ENCODE results near the gene PDGFRB.
A peak's percentile ranks its signal among the peaks of the same experiment; 100 is the strongest.

Gene PDGFRB

GRCh38 chr5:150122536-150123481 is 32.8 kb downstream of the PDGFRB start:
- Histone ChIP-seq H3K27ac (ENCODE audit: low read depth, low read length) (no peak overlapping the region), H3K4me3 (ENCODE audit: low read length) (no peak overlapping the region), H3K27me3 (ENCODE audit: control insufficient read depth, low read length) (no peaks in the 10 kb centered on the region), H3K9me3 (ENCODE audit: control insufficient read depth, insufficient read depth, low read length) (no peaks in the 10 kb centered on the region), H3K79me2 (ENCODE audit: control insufficient read depth, low read length) (no peaks in the 10 kb centered on the region), H4K20me1 (ENCODE audit: control insufficient read depth, insufficient read depth, low read depth, low read length) (no peaks in the 10 kb centered on the region), H3K36me3 (ENCODE audit: control insufficient read depth, low read length) (no peaks in the 10 kb centered on the region), H3K9me2 (replicated peaks; ENCODE audit: control insufficient read depth, low read length) (no peaks in the 10 kb centered on the region), H3K4me2 (ENCODE audit: low read length) (no peak overlapping the region), H3K4me1 (ENCODE audit: control insufficient read depth, low read length) (no peaks in the 10 kb centered on the region), H3F3A (ENCODE audit: control insufficient read depth, insufficient read depth) (no peaks in the 10 kb centered on the region)
- no peak for TF ChIP-seq CTCF (IDR thresholded peaks at IDR 0.05; ENCODE audit: low read depth, low read length, poor library complexity, severe bottlenecking)
- no peak for TF ChIP-seq EZH2phosphoT487 (IDR thresholded peaks at IDR 0.05; ENCODE audit: borderline replicate concordance, low read length)

- Histone ChIP-seq H3K4me1 (ENCODE audit: control insufficient read depth, low read length) (no peaks in the 10 kb centered on the region), H3K4me2 (ENCODE audit: low read length) (no peak overlapping the region), H3K36me3 (ENCODE audit: control insufficient read depth, low read length) (no peaks in the 10 kb centered on the region), H3K79me2 (ENCODE audit: control insufficient read depth, low read length) (no peaks in the 10 kb centered on the region), H3K4me3 (ENCODE audit: low read length) (no peak overlapping the region), H3K27me3 (ENCODE audit: control insufficient read depth, low read length) (no peaks in the 10 kb centered on the region), H4K20me1 (ENCODE audit: control insufficient read depth, insufficient read depth, low read depth, low read length) (no peaks in the 10 kb centered on the region), H3K27ac (ENCODE audit: low read depth, low read length) (no peak overlapping the region), H3K9me3 (ENCODE audit: control insufficient read depth, insufficient read depth, low read length) (no peaks in the 10 kb centered on the region), H3F3A (ENCODE audit: control insufficient read depth, insufficient read depth) (no peaks in the 10 kb centered on the region), H3K9me2 (replicated peaks; ENCODE audit: control insufficient read depth, low read length) (no peaks in the 10 kb centered on the region)
- TF ChIP-seq EZH2phosphoT487 (IDR thresholded peaks at IDR 0.05; ENCODE audit: borderline replicate concordance, low read length) (no peak), CTCF (IDR thresholded peaks at IDR 0.05; ENCODE audit: low read depth, low read length, poor library complexity, severe bottlenecking) (peak; percentile 63)
Measured at GRCh38 chr5:150122158-150122510, 33.5 kb downstream of the PDGFRB start.

GRCh38 chr5:150121448-150122157 is 34.0 kb downstream of the PDGFRB start:
- TF ChIP-seq CTCF (IDR thresholded peaks at IDR 0.05; ENCODE audit: low read depth, low read length, poor library complexity, severe bottlenecking) (no peak), EZH2phosphoT487 (IDR thresholded peaks at IDR 0.05; ENCODE audit: borderline replicate concordance, low read length) (no peak)
- H3K27ac ChIP-seq (ENCODE audit: low read depth, low read length) = no peak overlapping the region
- H4K20me1 ChIP-seq (ENCODE audit: control insufficient read depth, insufficient read depth, low read depth, low read length) = no peaks in the 10 kb centered on the region
- no peaks in the 10 kb centered on the region for H3K27me3 ChIP-seq (ENCODE audit: control insufficient read depth, low read length)
- H3K9me2 ChIP-seq (replicated peaks; ENCODE audit: control insufficient read depth, low read length) = no peaks in the 10 kb centered on the region
- no peak overlapping the region for H3K4me3 ChIP-seq (ENCODE audit: low read length)
- no peaks in the 10 kb centered on the region for H3F3A ChIP-seq (ENCODE audit: control insufficient read depth, insufficient read depth)
- no peaks in the 10 kb centered on the region for H3K4me1 ChIP-seq (ENCODE audit: control insufficient read depth, low read length)
- no peaks in the 10 kb centered on the region for H3K36me3 ChIP-seq (ENCODE audit: control insufficient read depth, low read length)
- H3K9me3 ChIP-seq (ENCODE audit: control insufficient read depth, insufficient read depth, low read length) = no peaks in the 10 kb centered on the region
- H3K79me2 ChIP-seq (ENCODE audit: control insufficient read depth, low read length) = no peaks in the 10 kb centered on the region
- no peak overlapping the region for H3K4me2 ChIP-seq (ENCODE audit: low read length)
